GM12864 (cell line): ENCODE measurements around the gene ASCC1.

Experiments
- DNase-seq: peaks from one replicate; pipeline ENCODE4 v3.0.0-alpha.2; 2011; ENCODE audit warnings: low read depth
- H3K4me3 ChIP-seq: 2 replicates; pipeline ENCODE4 v1.5.1; 2011; ENCODE audit warnings: mild to moderate bottlenecking, low read depth, low read length, control low read depth
- CTCF ChIP-seq: IDR thresholded peaks from 2 replicates; pipeline ENCODE4 v1.5.1; 2011; ENCODE audit warnings: low read depth, mild to moderate bottlenecking, moderate library complexity, low read length, control low read depth, inconsistent platforms; ENCODE audit errors: missing control alignments

The ASCC1 gene

GRCh38 chr10:72244573-72245038 lies 28.5 kb upstream of the ASCC1 start:
- no peak for TF ChIP-seq CTCF
- no peak for DNase-seq
- H3K4me3 ChIP-seq: no peak overlapping the region

GRCh38 chr10:72243822-72244437 lies 27.9 kb upstream of the ASCC1 start:
- no peak for DNase-seq
- TF ChIP-seq CTCF: peak; percentile 19
- H3K4me3 ChIP-seq: no peak overlapping the region

GRCh38 chr10:72242675-72243074 lies 26.6 kb upstream of the ASCC1 start:
- DNase-seq: no peak
- TF ChIP-seq CTCF: no peak
- H3K4me3 ChIP-seq: no peak overlapping the region

GRCh38 chr10:72241691-72242252 lies 25.7 kb upstream of the ASCC1 start:
- DNase-seq: no peak
- no peak overlapping the region for H3K4me3 ChIP-seq
- TF ChIP-seq CTCF: no peak

GRCh38 chr10:72240371-72240770 lies 24.3 kb upstream of the ASCC1 start:
- no peak for DNase-seq
- no peak overlapping the region for H3K4me3 ChIP-seq
- TF ChIP-seq CTCF: no peak

- DNase-seq: no peak
- no peak for TF ChIP-seq CTCF
- H3K4me3 ChIP-seq: no peak overlapping the region
Measured at GRCh38 chr10:72239409-72239808, 23.3 kb upstream of the ASCC1 start.
